Stimulated activated CD8-positive, alpha-beta memory T cell treated with anti-CD3 and anti-CD28 coated beads, Interleukin-7, amount 100 ng/mL, for 24 hours (primary cell): ENCODE measurements around the gene CTBP2.

Experiments
- DNase-seq: peaks from one replicate; pipeline ENCODE4 v3.0.0-alpha.2; 2020; ENCODE audit warnings: low read depth

The CTBP2 gene

GRCh38 chr10:124941823-124942222 lies 218.5 kb downstream of the CTBP2 start, which contains the start of gene ZRANB1:
TSS of gene ZRANB1 (plus strand) at chr10:124942123. CDS start at chr10:124942494, 371 bp downstream.
- no peak for DNase-seq

- DNase-seq = no peak
These were observed 221.1 kb downstream of the CTBP2 start for GRCh38 chr10:124939290-124939689.

- DNase-seq = no peak
These were observed 223.6 kb downstream of the CTBP2 start for GRCh38 chr10:124936813-124937212.

- no peak for DNase-seq
These were observed 224.4 kb downstream of the CTBP2 start for GRCh38 chr10:124935946-124936345.
